Body of pancreas (tissue), 4 donors: ENCODE results near the gene GGT6. TPM values are rescaled to one million over a fixed set of nuclear protein-coding genes. Genes with fewer than 3 reads are reported as not detected.
"Not testable (repeated sequence)": the region's sequence is repeated elsewhere in the genome, so short reads cannot be mapped to it uniquely, and the experiment has no call there.

Experiments
- ATAC-seq: fragments of 150-250 bp; one replicate; pipeline ENCODE4 v1.9.1; 2016
- DNase-seq, 4 donors: peaks; one replicate each; pipeline ENCODE4 v3.0.0-alpha.2; 2019
- H3K27ac ChIP-seq, 4 donors: fragments of 200-600 bp; sonication (generic); 1 replicate in 3 of 4; 2 replicates in 1 of 4; pipeline versions ENCODE4 v1.5.1 to v1.6.1; 2016 to 2019; ENCODE audit warnings: mild to moderate bottlenecking in 1 of 4, mixed read lengths in 1 of 4, moderate library complexity in 1 of 4
- H3K27me3 ChIP-seq, 2 donors: fragments of 200-600 bp; sonication (generic); one replicate each; pipeline ENCODE4 v1.6.0; 2016; ENCODE audit warnings: mild to moderate bottlenecking in 1 of 2
- H3K36me3 ChIP-seq, 2 donors: fragments of 200-600 bp; sonication (generic); replicated peaks in 1 of 2; 2 replicates each; pipeline ENCODE4 v1.5.1; 2016; ENCODE audit warnings: low read depth in 2 of 2; ENCODE audit not compliant: insufficient read depth in 1 of 2
- H3K4me1 ChIP-seq: fragments of 200-600 bp; sonication (generic); one replicate; pipeline ENCODE4 v1.6.0; 2016
- H3K4me3 ChIP-seq, 2 donors: fragments of 200-600 bp; sonication (generic); 1 replicate in 1 of 2; 2 replicates in 1 of 2; pipeline ENCODE4 v1.5.1; 2016 to 2019
- H3K9me3 ChIP-seq, 3 donors: fragments of 200-600 bp; sonication (generic); 1 replicate in 2 of 3; 2 replicates in 1 of 3; pipeline ENCODE4 v1.5.1; 2016
- POLR2A ChIP-seq, 3 donors: fragments of 450-650 bp; IDR thresholded peaks; one replicate each; pipeline ENCODE4 v1.6.1; 2016; ENCODE audit warnings: antibody characterized with exemption in 3 of 3, mild to moderate bottlenecking in 2 of 3
- WGBS, 2 donors: methylation state at CpG; one replicate each; pipeline ENCODE4 v1.1.5; 2017; 5-methylcytosine and 5-hydroxymethylcytosine counted together
- intact Hi-C: fragments of 100-400 bp; cut with DNase I; formaldehyde crosslinking; loops from one replicate; pipeline ENCODE4 v1.15.1; 2023
- total RNA-seq, 2 donors: library from RNA; depleted of rRNA; stranded (reverse); fragments of >200 nt; gene quantifications; one replicate each; pipeline ENCODE4 v1.1.0, GENCODE V29; 2016
- TF ChIP-seq, protein P1 (sequence below), 7 experiments: fragments of 450-650 bp in 4 of 7; fragments of 200-600 bp in 3 of 7; sonication (generic) in 3 of 7; IDR thresholded peaks; one replicate each; pipeline ENCODE4 v1.5.1; 2016 to 2019; ENCODE audit warnings: antibody characterized with exemption in 7 of 7

The GGT6 gene
- total RNA-seq, 2 donors from 2014 or later = 29.3 to 85.7 TPM

DNA sequence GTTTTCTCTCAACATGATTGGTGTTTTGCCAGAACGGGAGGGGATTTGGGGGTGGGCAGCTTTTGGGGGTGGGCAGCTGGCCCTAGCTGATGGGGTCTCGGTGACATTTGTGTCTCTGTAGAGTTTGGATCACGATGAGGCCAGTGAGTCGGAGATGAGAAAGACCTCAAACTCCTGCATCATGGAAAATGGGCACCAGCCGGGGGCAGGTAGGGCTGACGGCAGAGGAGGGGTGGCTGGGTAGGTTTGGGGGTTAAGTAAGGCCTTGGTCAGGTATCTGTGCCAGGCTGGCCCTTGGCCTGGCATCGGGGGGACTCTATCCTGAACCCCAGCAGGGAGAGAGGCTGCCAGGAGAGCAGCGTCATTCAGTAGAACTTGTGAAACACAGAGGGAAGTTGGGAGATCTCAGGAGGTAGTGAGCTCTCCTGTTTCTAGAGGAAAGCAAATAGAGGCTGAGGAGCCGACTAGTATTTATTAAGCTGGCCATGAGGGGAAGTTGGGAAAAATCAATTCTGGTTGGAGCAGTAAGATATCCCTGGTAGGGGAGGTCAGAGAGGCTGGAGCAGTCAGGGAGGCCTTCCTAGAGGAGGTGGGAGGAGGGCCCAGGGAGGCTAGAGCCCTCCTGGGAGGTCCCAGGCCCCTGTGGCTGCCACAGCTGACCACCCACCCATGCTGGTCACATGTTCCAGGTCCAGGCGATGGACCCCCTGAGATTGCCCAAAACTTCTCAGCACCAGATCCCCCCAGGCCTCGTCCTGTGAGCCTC is 32.0 kb upstream of the GGT6 start:
- WGBS, 2 donors = 57 to 60% methylated on average over 11 of the region's 11 CpGs
- H3K9me3 ChIP-seq = no peaks in the 10 kb centered on the region
- H3K4me3 ChIP-seq = no peak overlapping the region
- no peak for DNase-seq
- H3K27ac ChIP-seq = no peak overlapping the region
- no peak for ATAC-seq
- no peaks in the 10 kb centered on the region for H3K27me3 ChIP-seq
- no peaks in the 10 kb centered on the region for H3K4me1 ChIP-seq
- H3K36me3 ChIP-seq = no peaks in the 10 kb centered on the region
- TF ChIP-seq, protein P1, sequence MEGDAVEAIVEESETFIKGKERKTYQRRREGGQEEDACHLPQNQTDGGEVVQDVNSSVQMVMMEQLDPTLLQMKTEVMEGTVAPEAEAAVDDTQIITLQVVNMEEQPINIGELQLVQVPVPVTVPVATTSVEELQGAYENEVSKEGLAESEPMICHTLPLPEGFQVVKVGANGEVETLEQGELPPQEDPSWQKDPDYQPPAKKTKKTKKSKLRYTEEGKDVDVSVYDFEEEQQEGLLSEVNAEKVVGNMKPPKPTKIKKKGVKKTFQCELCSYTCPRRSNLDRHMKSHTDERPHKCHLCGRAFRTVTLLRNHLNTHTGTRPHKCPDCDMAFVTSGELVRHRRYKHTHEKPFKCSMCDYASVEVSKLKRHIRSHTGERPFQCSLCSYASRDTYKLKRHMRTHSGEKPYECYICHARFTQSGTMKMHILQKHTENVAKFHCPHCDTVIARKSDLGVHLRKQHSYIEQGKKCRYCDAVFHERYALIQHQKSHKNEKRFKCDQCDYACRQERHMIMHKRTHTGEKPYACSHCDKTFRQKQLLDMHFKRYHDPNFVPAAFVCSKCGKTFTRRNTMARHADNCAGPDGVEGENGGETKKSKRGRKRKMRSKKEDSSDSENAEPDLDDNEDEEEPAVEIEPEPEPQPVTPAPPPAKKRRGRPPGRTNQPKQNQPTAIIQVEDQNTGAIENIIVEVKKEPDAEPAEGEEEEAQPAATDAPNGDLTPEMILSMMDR (IDR thresholded peaks at IDR 0.05) = no peak
- TF ChIP-seq POLR2A (IDR thresholded peaks at IDR 0.05) = no peak
- intact Hi-C loops = no loop called here

DNA sequence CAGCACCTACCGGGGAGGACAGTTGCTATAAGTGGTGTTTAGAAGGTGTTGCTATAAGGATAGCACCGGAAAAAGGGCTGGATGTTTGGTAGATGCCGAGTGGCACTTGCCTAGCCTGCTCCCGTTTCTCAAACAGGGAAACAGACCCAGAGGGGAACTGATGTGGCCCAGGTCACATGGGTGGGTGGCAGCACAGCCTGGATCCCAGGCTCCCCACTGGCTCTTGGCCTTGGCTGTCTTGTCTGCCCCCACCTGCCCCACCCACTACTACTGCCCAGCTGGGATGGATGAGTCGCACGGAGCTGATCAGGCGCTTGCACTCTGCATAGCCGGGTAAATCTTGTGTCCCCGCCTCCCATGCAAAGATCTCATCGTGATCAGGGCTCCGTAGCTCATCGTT is 31.2 kb upstream of the GGT6 start:
- WGBS, 2 donors = 50 to 56% methylated on average over 3 to 12 of the region's 12 CpGs
- intact Hi-C loops = no loop called here

DNA sequence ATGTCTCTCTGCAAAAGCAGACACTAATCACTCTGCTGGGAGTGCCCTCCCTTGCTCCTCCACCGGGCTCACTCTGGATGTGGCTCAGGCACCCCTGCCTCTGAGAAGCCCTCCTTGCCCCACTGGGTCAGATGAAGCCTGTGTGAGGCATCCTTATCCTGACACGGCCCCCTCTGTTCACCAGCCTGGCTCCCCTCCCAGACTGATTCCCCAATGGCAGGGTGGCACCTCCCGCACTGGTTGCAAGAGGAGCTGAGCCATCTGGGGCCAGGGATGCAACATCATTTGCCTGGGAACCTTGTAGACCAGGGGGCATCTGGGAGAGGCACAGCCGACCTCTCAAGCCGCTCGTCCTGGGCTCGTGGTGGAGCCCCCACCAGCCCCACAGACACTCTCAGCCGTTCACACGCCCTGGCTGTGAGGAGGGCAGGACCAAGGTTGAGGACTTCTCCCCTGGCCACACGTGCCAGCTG is 30.6 kb upstream of the GGT6 start:
- ATAC-seq (no peak), DNase-seq (no peak)
- no peak overlapping the region for H3K4me3 ChIP-seq
- intact Hi-C loops = no loop called here
- no peaks in the 10 kb centered on the region for H3K27me3 ChIP-seq
- no peaks in the 10 kb centered on the region for H3K36me3 ChIP-seq
- H3K27ac ChIP-seq = no peak overlapping the region
- no peaks in the 10 kb centered on the region for H3K9me3 ChIP-seq
- 56% methylated on average over 10 of the region's 10 CpGs; no CpG with 5 or more reads in 1 of the 2 donors for WGBS, 2 donors
- no peaks in the 10 kb centered on the region for H3K4me1 ChIP-seq
- TF ChIP-seq, protein P1 (IDR thresholded peaks at IDR 0.05) = no peak
- TF ChIP-seq POLR2A (IDR thresholded peaks at IDR 0.05) = no peak

More for the DNA sequence above, 31.2 kb upstream of the GGT6 start:
- no peaks in the 10 kb centered on the region for H3K4me1 ChIP-seq
- H3K9me3 ChIP-seq = no peaks in the 10 kb centered on the region
- H3K27ac ChIP-seq = no peak overlapping the region
- no peak for TF ChIP-seq POLR2A (IDR thresholded peaks at IDR 0.05)
- TF ChIP-seq, protein P1 (IDR thresholded peaks at IDR 0.05) = no peak
- no peaks in the 10 kb centered on the region for H3K36me3 ChIP-seq
- DNase-seq = no peak
- ATAC-seq = no peak
- H3K4me3 ChIP-seq = no peak overlapping the region
- H3K27me3 ChIP-seq = no peaks in the 10 kb centered on the region

DNA sequence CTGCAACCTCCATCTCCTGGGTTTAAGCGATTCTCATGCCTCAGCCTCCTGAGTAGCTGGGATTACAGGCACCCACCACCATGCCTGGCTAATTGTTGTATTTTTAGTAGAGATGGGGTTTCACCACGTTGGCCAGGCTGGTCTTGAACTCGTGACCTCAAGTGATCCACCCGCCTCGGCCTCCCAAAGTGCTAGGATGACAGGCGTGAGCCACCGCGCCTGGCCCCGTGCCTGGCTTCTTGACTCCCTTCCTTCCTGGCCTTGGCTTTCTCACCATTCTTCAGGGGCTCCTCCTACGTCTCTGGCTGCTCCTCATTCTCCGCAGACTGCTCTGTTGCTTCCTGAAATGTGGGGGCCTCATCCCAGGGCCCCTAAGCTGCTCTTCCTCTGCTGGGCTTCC is 29.7 kb upstream of the GGT6 start:
- H3K36me3 ChIP-seq, ATAC-seq, H3K27me3 ChIP-seq, H3K9me3 ChIP-seq, H3K4me1 ChIP-seq, H3K27ac ChIP-seq, H3K4me3 ChIP-seq, intact Hi-C loops, DNase-seq: not testable (repeated sequence)
- WGBS, 2 donors = 54 to 65% methylated on average over 10 to 11 of the region's 11 CpGs

DNA sequence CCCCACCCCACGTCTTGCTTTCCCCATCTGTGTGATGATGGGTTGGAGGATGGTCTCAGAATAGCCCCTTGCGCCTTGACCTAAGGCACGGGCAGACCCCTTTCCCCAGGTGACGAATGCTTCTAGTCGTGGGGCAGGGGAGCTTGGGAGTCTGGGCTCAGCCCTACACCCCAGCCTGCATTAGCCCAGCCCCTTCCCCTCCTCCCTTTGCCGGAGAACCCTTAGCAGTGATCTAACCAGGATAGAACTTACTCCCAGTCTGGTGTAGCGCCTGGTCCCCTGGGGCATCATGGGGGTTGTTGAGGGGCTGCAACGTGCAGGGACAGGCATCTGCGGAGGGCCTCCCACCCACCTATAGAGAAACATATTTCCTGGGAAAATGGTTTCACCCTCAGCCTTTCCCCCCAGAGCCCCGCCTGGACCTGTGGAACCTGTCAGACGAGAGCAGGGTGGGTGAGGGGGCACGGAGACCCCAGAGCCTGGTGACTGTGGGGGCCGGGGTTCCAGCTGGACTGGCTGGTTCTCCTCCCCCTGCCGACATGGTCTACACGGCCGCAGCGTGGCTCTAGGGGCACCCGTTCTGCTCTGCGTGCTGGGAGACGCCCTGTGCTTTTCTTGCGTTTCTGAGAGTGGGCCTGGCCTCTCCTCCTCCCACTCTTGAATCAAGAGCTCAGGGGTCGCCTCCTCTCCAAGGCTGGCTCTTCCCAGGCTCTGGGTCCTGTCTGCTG is 28.7 kb upstream of the GGT6 start:
- no peak overlapping the region for H3K27ac ChIP-seq
- H3K4me1 ChIP-seq = peaks cover 13% of the 10 kb centered on the region
- H3K36me3 ChIP-seq = no peaks in the 10 kb centered on the region
- peaks cover 0 to 10% of the 10 kb centered on the region in 2 donors for H3K27me3 ChIP-seq
- no peak overlapping the region for H3K4me3 ChIP-seq
- H3K9me3 ChIP-seq = no peaks in the 10 kb centered on the region
- DNase-seq (no peak), ATAC-seq (no peak)
- TF ChIP-seq, protein P1 (IDR thresholded peaks at IDR 0.05) = no peak
- no peak for TF ChIP-seq POLR2A (IDR thresholded peaks at IDR 0.05)
- 41 to 49% methylated on average over 21 to 22 of the region's 22 CpGs for WGBS, 2 donors
- intact Hi-C loops = no loop called here
